Stimulated activated CD4-positive, alpha-beta T cell treated with anti-CD3 and anti-CD28 coated beads, Interleukin-1b, Interleukin-23, amount 100 ng/mL, for 4 hours (primary cell): Measurements from ENCODE around the gene OBSCN.

ENCODE experiments used
- DNase-seq, 2 donors: peaks; one replicate each; pipeline ENCODE4 v3.0.0-alpha.2; 2020; ENCODE audit warnings: low read depth in 2 of 2

The OBSCN gene

DNA sequence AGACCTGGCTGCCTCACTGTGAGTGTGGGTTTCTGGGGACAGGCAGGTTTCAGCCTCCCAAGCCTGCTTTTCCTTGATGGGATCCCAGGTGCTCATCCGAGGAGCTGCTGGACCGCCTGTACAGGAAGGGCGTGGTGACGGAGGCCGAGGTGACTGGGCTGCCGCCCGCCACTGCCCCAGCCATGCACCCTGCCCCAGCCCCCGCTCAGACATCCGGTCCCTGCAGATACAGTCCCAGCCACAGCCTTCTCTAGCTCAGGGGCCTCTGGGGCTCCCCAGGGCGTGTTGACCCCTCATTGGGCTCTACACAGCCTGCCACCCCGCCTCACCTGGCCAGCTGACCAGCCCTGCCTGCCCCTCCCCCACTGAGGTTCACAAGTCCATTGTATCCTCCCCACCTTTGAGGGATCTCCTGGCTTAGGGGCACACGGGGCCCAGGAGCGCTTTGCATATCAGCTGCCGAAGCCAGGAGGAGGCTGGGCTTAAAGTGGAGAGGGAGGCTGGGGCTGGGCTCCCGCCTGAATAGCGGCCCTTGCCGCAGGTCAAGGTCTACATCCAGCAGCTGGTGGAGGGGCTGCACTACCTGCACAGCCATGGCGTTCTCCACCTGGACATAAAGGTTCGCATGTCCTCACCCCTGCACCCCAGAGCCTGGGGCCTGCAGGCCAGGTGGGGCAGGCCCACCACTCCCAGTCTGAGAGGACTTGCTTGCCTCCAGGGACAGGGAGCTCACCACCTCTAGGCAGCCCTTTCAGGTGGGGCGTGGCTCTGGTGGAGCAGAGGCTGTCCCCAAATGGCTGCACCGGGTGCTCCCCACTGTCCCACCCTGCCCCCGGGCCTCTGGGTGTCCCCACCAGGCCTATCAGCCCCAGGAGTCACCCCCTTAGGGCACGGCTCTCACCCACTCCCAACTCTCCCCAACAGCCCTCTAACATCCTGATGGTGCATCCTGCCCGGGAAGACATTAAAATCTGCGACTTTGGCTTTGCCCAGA lies 160.3 kb downstream of the OBSCN start:
- no peak for DNase-seq

DNA sequence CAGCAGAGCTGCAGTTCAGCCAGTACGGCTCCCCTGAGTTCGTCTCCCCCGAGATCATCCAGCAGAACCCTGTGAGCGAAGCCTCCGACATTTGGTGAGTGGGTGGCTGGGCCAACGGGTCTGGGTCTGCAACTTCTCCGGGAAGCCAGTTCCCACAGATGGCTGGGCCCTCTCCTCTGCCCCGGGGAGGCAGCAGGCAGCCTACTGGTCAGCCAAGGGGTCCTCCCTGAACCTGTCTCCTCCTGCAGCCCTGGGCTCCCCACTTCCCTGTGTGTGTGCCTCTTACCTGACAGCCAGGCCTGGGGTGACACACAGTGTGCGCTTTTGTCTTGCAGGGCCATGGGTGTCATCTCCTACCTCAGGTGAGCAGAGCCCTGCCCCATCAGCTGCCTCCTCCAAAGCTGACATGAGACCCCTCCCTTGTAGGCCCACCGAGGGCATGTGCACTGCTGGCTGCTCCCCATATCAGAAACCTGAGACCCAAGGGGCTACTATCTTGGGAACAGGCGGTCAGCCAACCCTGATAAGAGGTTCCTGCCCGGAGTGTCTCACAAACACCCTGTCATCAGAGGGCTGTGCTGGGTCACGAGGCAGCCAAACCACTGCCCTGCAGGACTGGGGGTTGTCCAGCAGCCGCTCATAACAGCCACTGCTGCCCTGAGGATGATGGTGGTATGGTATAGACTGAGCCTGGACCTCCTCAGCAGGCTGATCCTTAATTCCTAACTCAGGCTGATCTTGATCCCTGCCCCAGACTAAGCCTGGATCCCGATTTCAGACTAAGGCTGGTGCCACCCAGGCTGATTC lies 161.2 kb downstream of the OBSCN start:
- no peak for DNase-seq

DNA sequence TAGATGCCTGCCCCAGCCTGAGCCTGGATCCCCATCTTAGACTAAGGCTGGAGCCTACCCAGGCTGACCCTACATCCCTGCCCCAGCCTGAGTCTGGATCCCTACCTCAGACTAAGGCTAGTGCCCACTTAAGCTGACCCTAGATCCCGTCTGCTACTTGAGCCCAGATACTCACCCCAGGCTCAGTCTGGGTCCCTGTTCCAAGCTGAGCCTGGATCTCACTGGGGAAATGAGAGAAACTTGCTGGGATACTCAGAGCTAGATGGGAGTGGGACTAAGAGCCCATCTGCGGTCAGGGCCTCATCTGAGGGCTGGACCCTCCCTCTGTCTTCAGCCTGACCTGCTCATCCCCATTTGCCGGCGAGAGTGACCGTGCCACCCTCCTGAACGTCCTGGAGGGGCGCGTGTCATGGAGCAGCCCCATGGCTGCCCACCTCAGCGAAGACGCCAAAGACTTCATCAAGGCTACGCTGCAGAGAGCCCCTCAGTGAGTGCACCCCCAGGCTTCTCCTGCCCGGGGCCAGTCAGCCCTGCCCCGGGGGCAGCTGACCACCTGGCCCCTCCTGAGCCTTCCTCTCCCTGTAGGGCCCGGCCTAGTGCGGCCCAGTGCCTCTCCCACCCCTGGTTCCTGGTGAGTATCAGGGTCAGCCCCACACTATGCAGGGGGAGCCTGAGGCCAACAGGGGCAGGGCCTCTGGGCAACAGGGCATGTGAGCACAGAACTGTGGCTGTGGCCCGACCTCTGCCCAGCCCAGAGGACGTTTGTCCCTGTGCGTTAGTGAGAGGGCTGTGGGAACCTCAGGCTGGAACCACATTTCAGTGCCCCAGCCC lies 162.0 kb downstream of the OBSCN start:
- DNase-seq: no peak

DNA sequence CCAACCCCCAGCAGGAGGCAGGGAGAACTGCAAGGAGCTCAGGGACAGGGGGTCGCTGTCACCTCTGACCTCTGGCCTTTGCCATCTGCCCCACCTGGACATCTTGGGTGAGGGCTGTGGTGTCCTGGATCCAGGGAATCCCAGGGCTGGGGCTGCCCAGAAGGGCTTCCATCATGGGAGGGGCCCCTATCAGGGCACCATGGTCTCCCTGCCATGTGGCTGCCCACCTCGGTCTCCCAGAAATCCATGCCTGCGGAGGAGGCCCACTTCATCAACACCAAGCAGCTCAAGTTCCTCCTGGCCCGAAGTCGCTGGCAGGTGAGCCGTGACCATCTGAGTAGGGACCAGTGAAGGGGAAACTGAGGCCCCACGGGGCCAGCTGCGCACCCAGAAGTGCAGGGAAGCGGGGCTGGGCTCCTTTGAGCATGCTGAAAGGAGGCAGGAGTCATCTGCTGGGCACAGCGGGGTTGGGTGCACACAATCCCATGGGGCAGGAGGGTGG lies 162.6 kb downstream of the OBSCN start:
- no peak for DNase-seq

DNA sequence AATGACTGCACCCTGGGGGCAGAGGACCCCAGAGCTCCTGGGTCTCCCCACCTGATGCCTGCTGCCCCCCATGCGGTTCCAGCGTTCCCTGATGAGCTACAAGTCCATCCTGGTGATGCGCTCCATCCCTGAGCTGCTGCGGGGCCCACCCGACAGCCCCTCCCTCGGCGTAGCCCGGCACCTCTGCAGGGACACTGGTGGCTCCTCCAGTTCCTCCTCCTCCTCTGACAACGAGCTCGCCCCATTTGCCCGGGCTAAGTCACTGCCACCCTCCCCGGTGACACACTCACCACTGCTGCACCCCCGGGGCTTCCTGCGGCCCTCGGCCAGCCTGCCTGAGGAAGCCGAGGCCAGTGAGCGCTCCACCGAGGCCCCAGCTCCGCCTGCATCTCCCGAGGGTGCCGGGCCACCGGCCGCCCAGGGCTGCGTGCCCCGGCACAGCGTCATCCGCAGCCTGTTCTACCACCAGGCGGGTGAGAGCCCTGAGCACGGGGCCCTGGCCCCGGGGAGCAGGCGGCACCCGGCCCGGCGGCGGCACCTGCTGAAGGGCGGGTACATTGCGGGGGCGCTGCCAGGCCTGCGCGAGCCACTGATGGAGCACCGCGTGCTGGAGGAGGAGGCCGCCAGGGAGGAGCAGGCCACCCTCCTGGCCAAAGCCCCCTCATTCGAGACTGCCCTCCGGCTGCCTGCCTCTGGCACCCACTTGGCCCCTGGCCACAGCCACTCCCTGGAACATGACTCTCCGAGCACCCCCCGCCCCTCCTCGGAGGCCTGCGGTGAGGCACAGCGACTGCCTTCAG lies 163.3 kb downstream of the OBSCN start:
- DNase-seq: no peak

DNA sequence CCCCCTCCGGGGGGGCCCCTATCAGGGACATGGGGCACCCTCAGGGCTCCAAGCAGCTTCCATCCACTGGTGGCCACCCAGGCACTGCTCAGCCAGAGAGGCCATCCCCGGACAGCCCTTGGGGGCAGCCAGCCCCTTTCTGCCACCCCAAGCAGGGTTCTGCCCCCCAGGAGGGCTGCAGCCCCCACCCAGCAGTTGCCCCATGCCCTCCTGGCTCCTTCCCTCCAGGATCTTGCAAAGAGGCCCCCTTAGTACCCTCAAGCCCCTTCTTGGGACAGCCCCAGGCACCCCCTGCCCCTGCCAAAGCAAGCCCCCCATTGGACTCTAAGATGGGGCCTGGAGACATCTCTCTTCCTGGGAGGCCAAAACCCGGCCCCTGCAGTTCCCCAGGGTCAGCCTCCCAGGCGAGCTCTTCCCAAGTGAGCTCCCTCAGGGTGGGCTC lies 163.9 kb downstream of the OBSCN start:
- DNase-seq: no peak

DNA sequence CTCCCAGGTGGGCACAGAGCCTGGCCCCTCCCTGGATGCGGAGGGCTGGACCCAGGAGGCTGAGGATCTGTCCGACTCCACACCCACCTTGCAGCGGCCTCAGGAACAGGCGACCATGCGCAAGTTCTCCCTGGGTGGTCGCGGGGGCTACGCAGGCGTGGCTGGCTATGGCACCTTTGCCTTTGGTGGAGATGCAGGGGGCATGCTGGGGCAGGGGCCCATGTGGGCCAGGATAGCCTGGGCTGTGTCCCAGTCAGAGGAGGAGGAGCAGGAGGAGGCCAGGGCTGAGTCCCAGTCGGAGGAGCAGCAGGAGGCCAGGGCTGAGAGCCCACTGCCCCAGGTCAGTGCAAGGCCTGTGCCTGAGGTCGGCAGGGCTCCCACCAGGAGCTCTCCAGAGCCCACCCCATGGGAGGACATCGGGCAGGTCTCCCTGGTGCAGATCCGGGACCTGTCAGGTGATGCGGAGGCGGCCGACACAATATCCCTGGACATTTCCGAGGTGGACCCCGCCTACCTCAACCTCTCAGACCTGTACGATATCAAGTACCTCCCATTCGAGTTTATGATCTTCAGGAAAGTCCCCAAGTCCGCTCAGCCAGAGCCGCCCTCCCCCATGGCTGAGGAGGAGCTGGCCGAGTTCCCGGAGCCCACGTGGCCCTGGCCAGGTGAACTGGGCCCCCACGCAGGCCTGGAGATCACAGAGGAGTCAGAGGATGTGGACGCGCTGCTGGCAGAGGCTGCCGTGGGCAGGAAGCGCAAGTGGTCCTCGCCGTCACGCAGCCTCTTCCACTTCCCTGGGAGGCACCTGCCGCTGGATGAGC lies 164.5 kb downstream of the OBSCN start:
- DNase-seq: no peak

DNA sequence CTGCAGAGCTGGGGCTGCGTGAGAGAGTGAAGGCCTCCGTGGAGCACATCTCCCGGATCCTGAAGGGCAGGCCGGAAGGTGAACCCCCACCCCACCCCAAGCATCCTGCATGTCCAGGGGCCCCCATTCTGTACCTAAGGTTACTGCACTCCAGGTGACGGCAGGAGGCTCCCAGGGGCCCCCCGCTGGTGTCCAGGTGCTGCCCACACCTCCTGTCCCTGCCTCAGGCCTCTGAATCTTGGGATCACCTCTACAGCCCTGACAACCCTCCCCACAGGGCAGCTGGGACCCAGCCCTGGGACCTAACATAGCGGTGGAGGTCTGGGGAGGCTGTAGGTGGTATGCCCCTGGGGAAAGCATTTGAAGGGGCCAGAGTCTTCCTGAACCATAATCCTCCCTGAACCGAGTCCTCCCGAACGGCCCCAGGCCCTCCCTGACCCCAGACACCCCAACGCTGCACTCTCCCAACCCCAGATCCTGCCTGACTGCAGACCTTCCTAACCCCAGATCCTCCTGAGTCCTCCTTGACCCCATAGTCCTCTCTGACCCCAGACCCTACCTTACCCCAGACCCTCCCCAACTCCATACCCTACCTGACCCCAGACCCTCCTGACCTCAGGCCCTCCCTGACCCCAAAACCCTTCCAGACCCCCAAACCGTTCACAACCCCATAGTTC lies 165.3 kb downstream of the OBSCN start:
- DNase-seq: no peak

DNA sequence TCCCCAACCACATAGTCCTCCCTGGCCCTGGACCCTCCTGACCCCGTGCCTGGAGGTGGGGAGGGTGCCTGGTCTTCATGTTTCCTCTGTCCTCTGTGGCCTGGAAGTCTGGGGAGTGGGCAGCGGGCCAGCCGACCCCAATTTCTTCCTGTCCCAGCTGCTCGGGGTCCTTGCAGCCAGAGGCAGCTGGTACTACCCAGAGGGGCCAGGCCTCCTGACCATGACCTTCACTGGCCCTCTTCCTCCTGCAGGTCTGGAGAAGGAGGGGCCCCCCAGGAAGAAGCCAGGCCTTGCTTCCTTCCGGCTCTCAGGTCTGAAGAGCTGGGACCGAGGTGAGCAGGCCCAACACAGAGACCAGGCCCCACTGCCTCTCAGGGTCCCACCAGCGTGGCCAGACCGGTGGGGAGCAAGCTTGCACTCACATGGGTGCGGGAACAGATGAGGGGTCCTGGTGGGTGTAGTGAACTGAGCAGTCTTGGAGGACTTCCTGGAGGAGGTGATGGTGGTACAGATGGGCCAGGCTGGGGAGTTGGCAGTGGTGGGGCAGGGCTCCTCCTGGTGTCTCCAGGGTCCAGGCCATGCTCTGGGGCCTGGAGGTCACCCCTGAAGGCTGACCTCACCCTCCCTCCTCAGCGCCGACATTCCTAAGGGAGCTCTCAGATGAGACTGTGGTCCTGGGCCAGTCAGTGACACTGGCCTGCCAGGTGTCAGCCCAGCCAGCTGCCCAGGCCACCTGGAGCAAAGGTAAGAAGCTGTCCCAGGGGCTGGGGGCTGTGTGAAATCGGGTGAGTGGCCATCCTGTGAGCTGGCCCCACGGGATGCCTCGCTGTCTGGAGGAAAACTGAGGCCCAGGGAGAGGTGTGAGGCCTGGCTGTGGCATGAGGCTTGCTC lies 166.1 kb downstream of the OBSCN start:
- no peak for DNase-seq

DNA sequence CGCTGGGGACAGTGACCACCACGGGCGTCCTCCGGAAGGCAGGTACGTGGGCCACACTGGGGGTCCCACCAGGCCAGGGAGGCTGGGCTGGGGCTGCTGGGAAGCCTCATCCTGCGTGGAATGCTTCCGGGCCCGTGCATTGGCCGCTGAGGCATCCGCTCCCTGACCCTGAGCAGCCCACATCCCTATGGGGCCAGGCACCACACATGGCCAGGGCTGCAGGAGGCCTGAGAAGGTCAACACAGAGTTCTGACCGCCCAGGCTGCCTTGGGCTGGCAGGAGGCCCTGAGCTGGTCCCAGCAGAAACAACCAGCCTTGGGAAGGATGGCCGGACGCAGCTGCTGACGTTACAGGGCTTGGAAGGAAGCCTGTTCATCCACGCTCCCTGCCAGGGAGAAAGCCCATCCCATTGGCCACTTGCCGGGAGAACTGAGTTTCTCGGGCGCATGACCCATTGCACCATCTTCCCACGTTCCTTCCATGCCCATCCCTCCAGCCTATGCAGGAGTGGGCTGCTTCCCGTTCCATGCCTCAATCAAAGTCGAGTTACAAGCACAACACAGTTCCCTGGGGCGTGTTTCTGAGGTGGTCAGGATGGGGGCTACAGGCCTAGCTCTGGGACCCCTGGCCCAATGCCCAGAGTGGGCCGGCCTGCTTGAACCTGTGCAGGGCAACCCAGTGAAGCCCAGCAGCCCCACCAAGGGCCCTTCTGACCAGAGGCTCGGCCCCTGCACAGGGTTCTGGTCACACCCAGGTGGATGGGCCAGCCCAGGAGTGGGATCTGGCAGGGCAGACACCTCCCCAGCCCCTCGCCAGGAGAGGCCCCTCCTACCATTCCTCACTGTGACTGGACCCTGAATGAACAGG lies 167.1 kb downstream of the OBSCN start:
- DNase-seq: no peak

DNA sequence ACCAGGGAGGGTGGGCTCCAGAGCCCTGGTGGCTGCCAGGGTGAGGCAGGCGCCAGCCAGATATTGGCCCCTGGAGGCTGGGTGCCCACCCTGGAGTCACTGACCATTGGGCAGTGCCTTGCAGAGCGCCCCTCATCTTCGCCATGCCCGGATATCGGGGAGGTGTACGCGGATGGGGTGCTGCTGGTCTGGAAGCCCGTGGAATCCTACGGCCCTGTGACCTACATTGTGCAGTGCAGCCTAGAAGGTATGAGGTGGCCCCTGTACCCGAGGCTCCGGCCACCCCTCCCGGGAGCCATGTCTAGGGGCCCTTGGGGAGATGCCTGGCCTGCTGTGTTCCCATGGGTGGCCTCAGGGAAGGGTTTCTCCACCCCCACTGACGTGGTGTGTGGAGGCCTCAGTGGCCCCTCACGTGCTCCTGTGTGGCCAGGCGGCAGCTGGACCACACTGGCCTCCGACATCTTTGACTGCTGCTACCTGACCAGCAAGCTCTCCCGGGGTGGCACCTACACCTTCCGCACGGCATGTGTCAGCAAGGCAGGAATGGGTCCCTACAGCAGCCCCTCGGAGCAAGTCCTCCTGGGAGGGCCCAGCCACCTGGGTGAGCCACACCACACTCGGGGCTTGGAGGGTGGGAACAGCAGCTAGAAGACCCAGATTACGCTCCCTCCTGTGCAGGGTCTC lies 167.9 kb downstream of the OBSCN start:
- DNase-seq: no peak

DNA sequence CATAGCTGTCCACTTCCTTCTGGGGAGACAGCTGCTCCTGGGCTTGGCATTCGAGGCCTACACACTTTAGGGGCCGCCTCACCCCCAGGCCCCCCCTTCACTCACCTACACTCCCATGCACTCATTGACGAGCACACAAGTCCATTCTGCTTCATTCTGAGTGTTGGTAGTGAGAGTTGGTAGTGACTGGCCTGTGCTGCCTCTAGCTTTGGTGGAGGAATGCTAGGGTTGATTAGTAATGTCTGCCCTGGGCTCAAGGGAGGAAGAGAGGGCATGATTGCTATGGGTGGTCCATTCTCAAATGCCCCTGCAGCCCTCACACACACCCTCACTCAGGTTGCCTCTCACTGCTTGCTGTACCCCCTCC lies 168.4 kb downstream of the OBSCN start:
- DNase-seq: no peak

DNA sequence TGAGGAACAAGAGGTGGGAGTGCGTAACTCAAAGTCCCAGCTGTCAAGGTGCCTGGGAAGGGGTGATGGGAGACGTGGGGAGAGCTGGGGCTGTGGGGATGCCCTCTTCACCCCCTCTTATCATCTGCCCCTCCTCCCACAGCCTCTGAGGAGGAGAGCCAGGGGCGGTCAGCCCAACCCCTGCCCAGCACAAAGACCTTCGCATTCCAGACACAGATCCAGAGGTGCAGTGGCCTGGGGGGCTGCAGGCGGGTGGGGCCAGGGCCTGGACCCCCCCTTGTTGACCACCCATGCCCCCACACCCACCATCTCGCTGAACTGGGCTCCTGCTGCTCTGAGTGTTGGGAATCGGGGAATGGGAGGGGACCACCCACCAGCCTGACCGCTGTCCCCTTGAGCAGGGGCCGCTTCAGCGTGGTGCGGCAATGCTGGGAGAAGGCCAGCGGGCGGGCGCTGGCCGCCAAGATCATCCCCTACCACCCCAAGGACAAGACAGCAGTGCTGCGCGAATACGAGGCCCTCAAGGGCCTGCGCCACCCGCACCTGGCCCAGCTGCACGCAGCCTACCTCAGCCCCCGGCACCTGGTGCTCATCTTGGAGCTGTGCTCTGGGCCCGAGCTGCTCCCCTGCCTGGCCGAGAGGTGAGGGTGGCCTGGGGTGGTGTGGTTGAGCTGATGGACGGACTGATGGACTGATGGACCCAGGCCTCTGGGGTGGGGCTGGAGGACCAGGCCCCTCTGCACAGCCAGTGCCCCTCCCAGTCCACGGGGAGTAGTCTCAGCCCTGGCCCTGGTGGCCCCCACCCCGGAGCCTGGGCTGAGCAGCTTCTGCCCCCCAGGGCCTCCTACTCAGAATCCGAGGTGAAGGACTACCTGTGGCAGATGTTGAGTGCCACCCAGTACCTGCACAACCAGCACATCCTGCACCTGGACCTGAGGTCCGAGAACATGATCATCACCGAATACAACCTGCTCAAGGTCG lies 169.1 kb downstream of the OBSCN start:
- no peak for DNase-seq

DNA sequence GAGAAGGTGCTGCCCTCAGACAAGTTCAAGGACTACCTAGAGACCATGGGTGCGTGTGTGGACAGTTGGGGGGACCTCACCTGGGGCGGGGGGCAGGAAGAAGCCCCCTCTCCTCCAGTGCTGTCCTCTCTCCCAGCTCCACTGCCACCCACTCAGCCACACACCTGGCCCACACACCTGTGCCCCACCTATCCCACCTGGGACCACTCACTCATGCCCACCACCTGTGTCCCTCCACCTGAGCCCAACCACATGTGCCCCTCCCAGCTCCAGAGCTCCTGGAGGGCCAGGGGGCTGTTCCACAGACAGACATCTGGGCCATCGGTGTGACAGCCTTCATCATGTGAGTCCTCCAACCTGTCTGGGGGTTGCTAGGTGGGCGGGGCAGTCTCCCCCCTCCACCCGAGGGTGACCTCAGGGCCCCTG lies 169.8 kb downstream of the OBSCN start:
- DNase-seq: no peak

DNA sequence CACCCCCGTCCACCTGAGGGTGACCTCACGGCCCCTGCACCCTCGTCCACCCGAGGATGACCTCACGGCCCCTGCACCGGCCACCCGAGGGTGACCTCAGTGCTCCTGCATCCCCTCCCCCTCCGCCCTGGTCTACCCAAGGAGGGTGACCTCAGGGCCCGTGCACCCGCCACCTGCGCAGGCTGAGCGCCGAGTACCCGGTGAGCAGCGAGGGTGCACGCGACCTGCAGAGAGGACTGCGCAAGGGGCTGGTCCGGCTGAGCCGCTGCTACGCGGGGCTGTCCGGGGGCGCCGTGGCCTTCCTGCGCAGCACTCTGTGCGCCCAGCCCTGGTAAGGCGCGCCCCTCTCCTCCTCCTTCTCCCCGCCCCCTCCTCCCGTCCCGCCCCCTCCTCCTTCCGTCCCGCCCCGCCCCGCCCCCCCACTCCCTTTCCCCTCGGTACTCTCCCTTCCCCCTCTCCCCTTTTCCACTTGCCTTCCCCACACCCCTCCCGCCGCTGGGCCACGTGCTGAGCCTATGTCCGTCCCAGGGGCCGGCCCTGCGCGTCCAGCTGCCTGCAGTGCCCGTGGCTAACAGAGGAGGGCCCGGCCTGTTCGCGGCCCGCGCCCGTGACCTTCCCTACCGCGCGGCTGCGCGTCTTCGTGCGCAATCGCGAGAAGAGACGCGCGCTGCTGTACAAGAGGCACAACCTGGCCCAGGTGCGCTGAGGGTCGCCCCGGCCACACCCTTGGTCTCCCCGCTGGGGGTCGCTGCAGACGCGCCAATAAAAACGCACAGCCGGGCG lies 170.4 kb downstream of the OBSCN start:
- peak; percentile 37 to 46 for DNase-seq
